Measurements from ENCODE around the gene UBALD2.

DNA sequence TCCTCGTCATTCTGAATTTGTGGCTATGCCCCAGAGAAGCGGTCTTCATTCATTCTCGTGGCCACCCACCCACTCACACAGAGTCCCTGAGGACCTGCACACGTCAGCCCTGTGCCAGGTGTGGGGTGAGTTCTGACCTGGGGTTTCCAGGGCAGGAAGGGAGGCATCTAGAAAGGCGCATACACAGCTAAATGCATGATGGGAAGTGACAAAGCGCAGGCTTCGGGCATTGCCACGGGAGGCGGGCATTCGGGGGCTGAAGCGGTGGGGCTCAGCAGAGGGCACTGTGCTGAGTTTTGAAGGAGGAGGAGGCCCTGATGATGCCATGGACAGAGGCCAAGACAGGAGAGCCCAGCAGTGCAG is 10.9 kb downstream of the UBALD2 start:
- TF ChIP-seq, protein P1, sequence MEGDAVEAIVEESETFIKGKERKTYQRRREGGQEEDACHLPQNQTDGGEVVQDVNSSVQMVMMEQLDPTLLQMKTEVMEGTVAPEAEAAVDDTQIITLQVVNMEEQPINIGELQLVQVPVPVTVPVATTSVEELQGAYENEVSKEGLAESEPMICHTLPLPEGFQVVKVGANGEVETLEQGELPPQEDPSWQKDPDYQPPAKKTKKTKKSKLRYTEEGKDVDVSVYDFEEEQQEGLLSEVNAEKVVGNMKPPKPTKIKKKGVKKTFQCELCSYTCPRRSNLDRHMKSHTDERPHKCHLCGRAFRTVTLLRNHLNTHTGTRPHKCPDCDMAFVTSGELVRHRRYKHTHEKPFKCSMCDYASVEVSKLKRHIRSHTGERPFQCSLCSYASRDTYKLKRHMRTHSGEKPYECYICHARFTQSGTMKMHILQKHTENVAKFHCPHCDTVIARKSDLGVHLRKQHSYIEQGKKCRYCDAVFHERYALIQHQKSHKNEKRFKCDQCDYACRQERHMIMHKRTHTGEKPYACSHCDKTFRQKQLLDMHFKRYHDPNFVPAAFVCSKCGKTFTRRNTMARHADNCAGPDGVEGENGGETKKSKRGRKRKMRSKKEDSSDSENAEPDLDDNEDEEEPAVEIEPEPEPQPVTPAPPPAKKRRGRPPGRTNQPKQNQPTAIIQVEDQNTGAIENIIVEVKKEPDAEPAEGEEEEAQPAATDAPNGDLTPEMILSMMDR (IDR thresholded peaks at IDR 0.05) = no peak
- TF ChIP-seq POLR2A (IDR thresholded peaks at IDR 0.05) = no peak

All from Peyer's patch (tissue), 4 donors.